Measurements from ENCODE around the gene TSACC. TPM values are rescaled to one million over a fixed set of nuclear protein-coding genes. Genes with fewer than 3 reads are reported as not detected.
A peak's percentile ranks its signal among the peaks of the same experiment; 100 is the strongest.
"Not testable (repeated sequence)": the region's sequence is repeated elsewhere in the genome, so short reads cannot be mapped to it uniquely, and the experiment has no call there.

The TSACC gene
- total and polyA plus RNA-seq, 4 donors, result 0.28 to 2.7 (median 0.60) TPM; not detected in 1

DNA sequence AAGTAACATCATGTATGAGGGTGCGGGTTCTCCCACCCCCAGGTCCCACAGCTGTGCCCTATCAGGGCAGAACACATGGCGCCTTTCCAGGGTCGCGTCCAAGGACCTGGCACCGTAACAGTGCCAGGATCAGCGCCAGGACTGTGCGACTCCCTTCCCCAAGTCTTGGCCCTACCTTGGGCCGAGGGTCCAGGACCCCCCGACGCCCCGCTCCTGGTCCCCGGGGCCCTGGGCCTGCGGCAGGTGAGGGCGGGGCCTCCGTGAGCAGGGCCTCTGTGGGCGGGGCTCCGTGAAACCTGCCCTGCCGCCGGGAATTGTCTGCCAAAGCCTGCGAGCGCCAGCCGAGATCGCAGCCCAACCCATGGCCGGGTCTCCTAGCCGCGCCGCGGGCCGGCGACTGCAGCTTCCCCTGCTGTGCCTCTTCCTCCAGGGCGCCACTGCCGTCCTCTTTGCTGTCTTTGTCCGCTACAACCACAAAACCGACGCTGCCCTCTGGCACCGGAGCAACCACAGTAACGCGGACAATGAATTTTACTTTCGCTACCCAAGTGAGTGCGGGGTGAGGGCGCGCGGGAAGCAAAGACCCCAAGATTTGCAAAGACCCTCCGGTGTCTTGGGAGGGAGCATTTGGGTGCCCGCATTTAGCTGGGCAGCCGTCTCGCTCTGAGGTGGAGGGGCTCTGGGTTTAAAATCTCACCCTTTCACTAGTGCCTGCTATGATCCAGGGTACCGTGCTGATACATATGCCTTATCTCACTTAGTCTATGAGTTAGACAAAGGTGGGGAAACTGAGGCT is 30.8 kb downstream of the TSACC start, which contains the start of gene RHBG:
TSS of gene RHBG (plus strand) at position 323 of the 796 bp plus-strand sequence. CDS start at position 362, 39 bp downstream.
- no peaks in the 10 kb centered on the region for H3K27me3 ChIP-seq (ENCODE audit: control insufficient read depth in 4 of 4, insufficient read depth in 4 of 4, low read length in 3 of 4)
- peak within 1 kb of the TSS in 1 of 2 donors; percentile 11 for H3K9ac ChIP-seq (ENCODE audit: low read depth in 1 of 2, low read length in 2 of 2)
- H3K9me3 ChIP-seq (ENCODE audit: control insufficient read depth in 4 of 4, low read length in 3 of 4), result no peaks in the 10 kb centered on the region
- H3K4me3 ChIP-seq (ENCODE audit: low read depth in 1 of 3, low read length in 3 of 3), result peak within 1 kb of the TSS; percentile 63 to 68 (median 67)
- WGBS, result 7% methylated on average over 48 of the region's 48 CpGs
- peak; percentile 70 for DNase-seq (ENCODE audit: low spot score)
- TF ChIP-seq NR2F2 (IDR thresholded peaks at IDR 0.05) (no peak), YY1 (IDR thresholded peaks at IDR 0.05) (no peak), HNF4G (IDR thresholded peaks at IDR 0.05) (no peak), EGR1 (IDR thresholded peaks at IDR 0.05; ENCODE audit: low read depth in 2 of 2) (no peak)
- TF ChIP-seq, protein P1, sequence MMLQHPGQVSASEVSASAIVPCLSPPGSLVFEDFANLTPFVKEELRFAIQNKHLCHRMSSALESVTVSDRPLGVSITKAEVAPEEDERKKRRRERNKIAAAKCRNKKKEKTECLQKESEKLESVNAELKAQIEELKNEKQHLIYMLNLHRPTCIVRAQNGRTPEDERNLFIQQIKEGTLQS (IDR thresholded peaks at IDR 0.05), result no peak
- TF ChIP-seq, protein P2, sequence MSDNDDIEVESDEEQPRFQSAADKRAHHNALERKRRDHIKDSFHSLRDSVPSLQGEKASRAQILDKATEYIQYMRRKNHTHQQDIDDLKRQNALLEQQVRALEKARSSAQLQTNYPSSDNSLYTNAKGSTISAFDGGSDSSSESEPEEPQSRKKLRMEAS (IDR thresholded peaks at IDR 0.05), result no peak
- TF ChIP-seq, protein P3, sequence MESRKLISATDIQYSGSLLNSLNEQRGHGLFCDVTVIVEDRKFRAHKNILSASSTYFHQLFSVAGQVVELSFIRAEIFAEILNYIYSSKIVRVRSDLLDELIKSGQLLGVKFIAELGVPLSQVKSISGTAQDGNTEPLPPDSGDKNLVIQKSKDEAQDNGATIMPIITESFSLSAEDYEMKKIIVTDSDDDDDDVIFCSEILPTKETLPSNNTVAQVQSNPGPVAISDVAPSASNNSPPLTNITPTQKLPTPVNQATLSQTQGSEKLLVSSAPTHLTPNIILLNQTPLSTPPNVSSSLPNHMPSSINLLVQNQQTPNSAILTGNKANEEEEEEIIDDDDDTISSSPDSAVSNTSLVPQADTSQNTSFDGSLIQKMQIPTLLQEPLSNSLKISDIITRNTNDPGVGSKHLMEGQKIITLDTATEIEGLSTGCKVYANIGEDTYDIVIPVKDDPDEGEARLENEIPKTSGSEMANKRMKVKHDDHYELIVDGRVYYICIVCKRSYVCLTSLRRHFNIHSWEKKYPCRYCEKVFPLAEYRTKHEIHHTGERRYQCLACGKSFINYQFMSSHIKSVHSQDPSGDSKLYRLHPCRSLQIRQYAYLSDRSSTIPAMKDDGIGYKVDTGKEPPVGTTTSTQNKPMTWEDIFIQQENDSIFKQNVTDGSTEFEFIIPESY (IDR thresholded peaks at IDR 0.05), result no peak
- H3K36me3 ChIP-seq (ENCODE audit: control insufficient read depth in 4 of 4, insufficient read depth in 3 of 4, low read depth in 1 of 4, low read length in 3 of 4), result no peaks in the 10 kb centered on the region
- no peak within 1 kb of the TSS for H3K27ac ChIP-seq (ENCODE audit: low read depth in 1 of 2, low read length in 2 of 2)
- peaks cover 0 to 8% (median 4%) of the 10 kb centered on the region in 4 donors for H3K4me1 ChIP-seq (ENCODE audit: control insufficient read depth in 4 of 4, insufficient read depth in 4 of 4, low read length in 3 of 4)

DNA sequence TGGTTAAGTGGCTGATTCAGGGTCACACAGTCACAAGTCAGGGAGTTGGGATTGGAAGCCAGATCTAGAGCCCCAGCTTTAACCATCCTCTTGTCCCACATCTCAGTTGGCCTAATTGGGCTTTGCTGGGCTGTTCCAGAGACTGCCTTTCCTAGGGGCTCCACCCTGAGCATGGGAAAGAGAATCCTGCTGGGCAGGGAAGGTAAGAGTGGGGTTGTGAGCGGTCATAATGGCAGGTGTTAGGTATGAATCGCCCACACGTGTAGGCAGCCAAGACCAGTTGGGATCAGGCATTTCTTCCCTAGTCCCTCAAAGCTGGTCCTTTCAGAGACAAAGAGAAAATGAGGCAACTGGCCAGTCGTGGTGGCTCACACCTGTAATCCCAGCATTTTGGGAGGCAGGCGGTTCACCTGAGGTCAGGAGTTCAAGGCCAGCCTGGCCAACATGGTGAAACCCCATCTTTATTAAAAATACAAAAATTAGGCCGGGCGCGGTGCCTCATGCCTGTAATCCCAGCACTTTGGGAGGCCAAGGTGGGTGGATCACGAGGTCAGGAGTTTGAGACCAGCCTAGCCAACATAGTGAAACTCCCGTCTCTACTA is 31.5 kb downstream of the TSACC start:
- not testable (repeated sequence) for H3K4me1 ChIP-seq (ENCODE audit: control insufficient read depth in 4 of 4, insufficient read depth in 4 of 4, low read length in 3 of 4); H3K27me3 ChIP-seq (ENCODE audit: control insufficient read depth in 4 of 4, insufficient read depth in 4 of 4, low read length in 3 of 4)
- peak overlapping the region in 2 of 3 donors; percentile 63 to 67 for H3K4me3 ChIP-seq (ENCODE audit: low read depth in 1 of 3, low read length in 3 of 3)

DNA sequence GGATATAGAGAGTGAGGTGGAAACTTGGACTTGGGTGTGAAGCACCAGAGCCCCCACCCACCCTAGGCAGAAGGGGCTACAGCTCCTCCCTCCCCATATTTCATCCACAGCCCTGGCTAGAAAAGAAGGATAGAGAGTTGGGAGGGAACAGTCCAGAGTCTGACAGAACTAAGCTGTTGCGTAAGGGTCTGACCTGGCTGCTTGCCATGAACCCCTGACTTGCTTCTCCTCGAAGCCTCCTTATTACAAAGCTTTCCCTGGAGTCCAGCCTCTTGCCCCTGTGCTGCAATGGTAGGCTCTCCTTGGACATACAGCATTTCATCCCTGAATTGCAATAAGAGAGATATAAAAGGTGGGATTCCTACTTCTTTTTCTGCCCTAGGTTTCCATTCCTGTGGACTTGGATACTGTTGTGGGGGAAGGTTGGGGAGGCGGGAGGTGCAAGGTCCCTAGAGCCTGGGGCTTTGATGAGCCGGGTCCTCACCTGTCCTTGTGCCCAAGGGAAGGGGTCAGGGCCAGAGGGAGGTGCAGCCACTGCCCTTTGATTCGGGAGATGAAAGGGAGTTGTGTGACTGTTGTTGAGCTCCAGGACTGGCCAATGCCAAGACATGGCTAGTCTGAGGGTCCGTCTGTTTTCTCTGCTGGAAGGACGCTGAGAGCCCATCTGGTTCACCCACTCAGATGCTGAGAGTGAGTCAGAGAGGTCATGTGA is 33.4 kb downstream of the TSACC start:
- Histone ChIP-seq H3K27ac (ENCODE audit: low read depth in 1 of 2, low read length in 2 of 2) (no peak overlapping the region), H3K4me3 (ENCODE audit: low read depth in 1 of 3, low read length in 3 of 3) (no peak overlapping the region), H3K27me3 (ENCODE audit: control insufficient read depth in 4 of 4, insufficient read depth in 4 of 4, low read length in 3 of 4) (no peaks in the 10 kb centered on the region), H3K9ac (ENCODE audit: low read depth in 1 of 2, low read length in 2 of 2) (no peak overlapping the region), H3K4me1 (ENCODE audit: control insufficient read depth in 4 of 4, insufficient read depth in 4 of 4, low read length in 3 of 4) (peaks cover 0 to 8% (median 4%) of the 10 kb centered on the region in 4 donors), H3K36me3 (ENCODE audit: control insufficient read depth in 4 of 4, insufficient read depth in 3 of 4, low read depth in 1 of 4, low read length in 3 of 4) (no peaks in the 10 kb centered on the region), H3K9me3 (ENCODE audit: control insufficient read depth in 4 of 4, low read length in 3 of 4) (no peaks in the 10 kb centered on the region)
- 40% methylated on average over 7 of the region's 7 CpGs for WGBS
- TF ChIP-seq HNF4A (conservative IDR thresholded peaks at IDR 0.05) (peak; percentile 40 to 80), YY1 (IDR thresholded peaks at IDR 0.05) (no peak), NR2F2 (IDR thresholded peaks at IDR 0.05) (peak; percentile 27), HNF4G (IDR thresholded peaks at IDR 0.05) (peak; percentile 29), SP1 (IDR thresholded peaks at IDR 0.05) (peak; percentile 61), RXRA (IDR thresholded peaks at IDR 0.05) (peak in 1 of 2 donors; percentile 71)
- TF ChIP-seq, protein P2 (IDR thresholded peaks at IDR 0.05), result no peak
- DNase-seq (ENCODE audit: low spot score), result peak; percentile 72

More for the DNA sequence above, 31.5 kb downstream of the TSACC start:
- H3K27ac ChIP-seq (ENCODE audit: low read depth in 1 of 2, low read length in 2 of 2); DNase-seq (ENCODE audit: low spot score); H3K36me3 ChIP-seq (ENCODE audit: control insufficient read depth in 4 of 4, insufficient read depth in 3 of 4, low read depth in 1 of 4, low read length in 3 of 4); H3K9me3 ChIP-seq (ENCODE audit: control insufficient read depth in 4 of 4, low read length in 3 of 4): not testable (repeated sequence)
- peak overlapping the region in 1 of 2 donors; percentile 11 for H3K9ac ChIP-seq (ENCODE audit: low read depth in 1 of 2, low read length in 2 of 2)
- WGBS, result 87% methylated on average over 10 of the region's 10 CpGs
